PC-3 (cell line): ENCODE data around the gene LCLAT1.

Experiments used
- EZH2 ChIP-seq: fragments of 300-600 bp; sonication (generic); IDR thresholded peaks from one replicate; pipeline ENCODE4 v1.6.1; 2017; ENCODE audit warnings: antibody characterized with exemption, mild to moderate bottlenecking, low read length; ENCODE audit not compliant: unreplicated experiment
- EZH2phosphoT487 ChIP-seq: fragments of 300-600 bp; sonication (generic); IDR thresholded peaks from 2 replicates; pipeline ENCODE4 v1.6.1; 2018; ENCODE audit warnings: mild to moderate bottlenecking, antibody characterized with exemption, low read length, borderline replicate concordance
- TF ChIP-seq, protein P1 (sequence below): fragments of 300-600 bp; sonication (generic); conservative IDR thresholded peaks from 2 replicates; pipeline ENCODE4 v1.5.1; 2017; ENCODE audit warnings: antibody characterized with exemption, low read depth, mild to moderate bottlenecking, low read length

DNA sequence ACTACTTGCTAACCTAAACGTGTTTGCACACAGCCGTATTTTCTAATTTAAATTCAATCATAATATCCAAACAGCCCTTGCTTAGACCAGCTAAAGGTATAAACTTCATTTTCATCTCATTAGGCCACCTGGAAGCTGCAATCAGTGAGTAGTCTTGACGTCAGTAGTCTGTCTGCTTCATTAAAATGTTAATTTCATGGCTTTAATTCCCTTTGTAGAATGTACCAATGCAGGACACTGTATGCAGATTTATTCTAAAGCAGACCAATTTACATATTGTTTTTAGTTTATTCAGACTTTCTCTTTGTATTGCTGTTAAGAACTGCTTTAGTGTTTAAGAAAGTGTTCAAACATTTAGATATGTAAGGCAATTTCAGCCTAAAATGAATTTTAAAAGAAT is 158.2 kb downstream of the LCLAT1 start:
- TF ChIP-seq EZH2 (no peak), EZH2phosphoT487 (no peak)
- TF ChIP-seq, protein P1, sequence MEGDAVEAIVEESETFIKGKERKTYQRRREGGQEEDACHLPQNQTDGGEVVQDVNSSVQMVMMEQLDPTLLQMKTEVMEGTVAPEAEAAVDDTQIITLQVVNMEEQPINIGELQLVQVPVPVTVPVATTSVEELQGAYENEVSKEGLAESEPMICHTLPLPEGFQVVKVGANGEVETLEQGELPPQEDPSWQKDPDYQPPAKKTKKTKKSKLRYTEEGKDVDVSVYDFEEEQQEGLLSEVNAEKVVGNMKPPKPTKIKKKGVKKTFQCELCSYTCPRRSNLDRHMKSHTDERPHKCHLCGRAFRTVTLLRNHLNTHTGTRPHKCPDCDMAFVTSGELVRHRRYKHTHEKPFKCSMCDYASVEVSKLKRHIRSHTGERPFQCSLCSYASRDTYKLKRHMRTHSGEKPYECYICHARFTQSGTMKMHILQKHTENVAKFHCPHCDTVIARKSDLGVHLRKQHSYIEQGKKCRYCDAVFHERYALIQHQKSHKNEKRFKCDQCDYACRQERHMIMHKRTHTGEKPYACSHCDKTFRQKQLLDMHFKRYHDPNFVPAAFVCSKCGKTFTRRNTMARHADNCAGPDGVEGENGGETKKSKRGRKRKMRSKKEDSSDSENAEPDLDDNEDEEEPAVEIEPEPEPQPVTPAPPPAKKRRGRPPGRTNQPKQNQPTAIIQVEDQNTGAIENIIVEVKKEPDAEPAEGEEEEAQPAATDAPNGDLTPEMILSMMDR, result no peak
